ENCODE results near the gene ABRACL. TPM values are rescaled to one million over a fixed set of nuclear protein-coding genes. Genes with fewer than 3 reads are reported as not detected.
A peak's percentile ranks its signal among the peaks of the same experiment; 100 is the strongest.
"Not testable (repeated sequence)": the region's sequence is repeated elsewhere in the genome, so short reads cannot be mapped to it uniquely, and the experiment has no call there.

Gene ABRACL
- total and polyA plus RNA-seq, 2 experiments from 2014 or later, result 134 to 516 TPM

GRCh38 chr6:139048912-139049311 lies 20.4 kb downstream of the ABRACL start:
- not testable (repeated sequence) for H3K27ac Mint-ChIP-seq; H3F3A ChIP-seq (replicated peaks; ENCODE audit: low read depth); H2AFZ ChIP-seq; H3K4me1 ChIP-seq (ENCODE audit: insufficient read depth); ATAC-seq; H3K4me3 Mint-ChIP-seq; H3K36me3 ChIP-seq (ENCODE audit: insufficient read depth); H3K4me1 Mint-ChIP-seq; H3K27ac ChIP-seq (ENCODE audit: low read depth); H3K27me3 ChIP-seq (ENCODE audit: insufficient read depth); H3K27me3 Mint-ChIP-seq (ENCODE audit: insufficient read depth, low read depth, poor library complexity); H3K4me2 ChIP-seq; DNase-seq (ENCODE audit: low spot score); H3K4me3 ChIP-seq; H3K9me3 Mint-ChIP-seq; H3K9me2 ChIP-seq (ENCODE audit: insufficient read depth); H4K20me1 ChIP-seq (replicated peaks; ENCODE audit: insufficient read depth); H3K36me3 Mint-ChIP-seq (ENCODE audit: low read depth); H3K79me2 ChIP-seq (replicated peaks; ENCODE audit: insufficient read depth)

GRCh38 chr6:139050131-139050769 lies 21.7 kb downstream of the ABRACL start:
- H3K4me1 Mint-ChIP-seq, result not testable (repeated sequence)

GRCh38 chr6:139050770-139051313 lies 22.3 kb downstream of the ABRACL start:
- H3F3A ChIP-seq (replicated peaks; ENCODE audit: low read depth), result no peaks in the 10 kb centered on the region
- no peaks in the 10 kb centered on the region for H3K27me3 Mint-ChIP-seq (ENCODE audit: insufficient read depth, low read depth, poor library complexity)

More at GRCh38 chr6:139050131-139050769, 21.7 kb downstream of the ABRACL start:
- not testable (repeated sequence) for H3K36me3 Mint-ChIP-seq (ENCODE audit: low read depth); H3K9me2 ChIP-seq (ENCODE audit: insufficient read depth); H3K9me3 Mint-ChIP-seq; H3K4me2 ChIP-seq; H3K4me1 ChIP-seq (ENCODE audit: insufficient read depth); H3K27ac ChIP-seq (ENCODE audit: low read depth); ATAC-seq; H4K20me1 ChIP-seq (replicated peaks; ENCODE audit: insufficient read depth); H3K27ac Mint-ChIP-seq; H3K79me2 ChIP-seq (replicated peaks; ENCODE audit: insufficient read depth); H3K4me3 Mint-ChIP-seq; H3K27me3 Mint-ChIP-seq (ENCODE audit: insufficient read depth, low read depth, poor library complexity); H3K4me3 ChIP-seq; H2AFZ ChIP-seq; H3K27me3 ChIP-seq (ENCODE audit: insufficient read depth); DNase-seq (ENCODE audit: low spot score); H3F3A ChIP-seq (replicated peaks; ENCODE audit: low read depth); H3K36me3 ChIP-seq (ENCODE audit: insufficient read depth)

More at GRCh38 chr6:139050770-139051313, 22.3 kb downstream of the ABRACL start:
- H3K79me2 ChIP-seq (replicated peaks; ENCODE audit: insufficient read depth), result no peaks in the 10 kb centered on the region
- Mint-ChIP-seq H3K4me3 (no peak overlapping the region), H3K27ac (no peak overlapping the region), H3K4me1 (no peaks in the 10 kb centered on the region), H3K9me3 (no peaks in the 10 kb centered on the region), H3K36me3 (ENCODE audit: low read depth) (no peaks in the 10 kb centered on the region)
- no peak overlapping the region for H3K4me2 ChIP-seq
- no peaks in the 10 kb centered on the region for H4K20me1 ChIP-seq (replicated peaks; ENCODE audit: insufficient read depth)
- no peak for DNase-seq (ENCODE audit: low spot score)
- no peak overlapping the region for H2AFZ ChIP-seq
- no peaks in the 10 kb centered on the region for H3K9me2 ChIP-seq (ENCODE audit: insufficient read depth)
- H3K4me1 ChIP-seq (ENCODE audit: insufficient read depth), result no peaks in the 10 kb centered on the region
- H3K36me3 ChIP-seq (ENCODE audit: insufficient read depth), result no peaks in the 10 kb centered on the region
- peak; percentile 19 to 30; a peak in 2 of 4 replicates for TF ChIP-seq CTCF (conservative IDR thresholded peaks at IDR 0.05; ENCODE audit: low read depth in 2 of 2)
- no peak for TF ChIP-seq ZNF114 (CRISPR knock-in tag; IDR thresholded peaks at IDR 0.05)
- ATAC-seq, result no peak
- no peaks in the 10 kb centered on the region for H3K27me3 ChIP-seq (ENCODE audit: insufficient read depth)
- no peak overlapping the region for H3K27ac ChIP-seq (ENCODE audit: low read depth)
- no peak overlapping the region for H3K4me3 ChIP-seq

All from GM23338 (cell line).